Measurements from ENCODE around the gene CDKN2AIPNL.

DNA sequence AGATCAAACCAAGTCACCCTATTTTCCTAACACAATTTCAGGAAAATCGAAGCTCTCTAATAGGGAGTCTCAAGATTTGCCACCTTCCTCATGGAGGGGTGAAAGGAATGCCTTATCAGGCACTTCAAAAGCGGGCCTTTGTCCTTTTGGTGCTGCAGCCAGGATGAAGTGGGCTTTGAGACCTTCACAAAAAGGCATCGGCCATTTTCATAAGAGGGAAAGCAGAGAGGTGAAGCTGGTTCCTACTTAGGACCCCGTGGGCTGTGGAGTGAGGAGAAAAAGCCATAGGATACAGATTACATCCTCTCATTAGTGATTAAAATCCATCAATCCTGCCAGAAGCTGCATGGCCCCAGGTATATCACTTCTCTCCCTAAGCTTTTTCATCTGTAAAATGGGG is 859 bp downstream of the CDKN2AIPNL start:
- TF ChIP-seq CTCF (conservative IDR thresholded peaks at IDR 0.05; ENCODE audit: low read depth, low read length) (no peak), EZH2 (IDR thresholded peaks at IDR 0.05; ENCODE audit: borderline replicate concordance, low read depth, low read length, poor library complexity, severe bottlenecking) (no peak)

Data from A673 (cell line).